Neural cell (in vitro differentiated cells): ENCODE results near the gene TRPM5. TPM values are rescaled to one million over a fixed set of nuclear protein-coding genes. Genes with fewer than 3 reads are reported as not detected.

Experiments used
- H2AFZ ChIP-seq: fragments of 200-600, 300-800 bp; sonication (generic), shearing (Covaris generic); 2 replicates; pipeline ENCODE4 v1.6.0; 2014; ENCODE audit warnings: low read depth, mild to moderate bottlenecking, antibody characterized with exemption, low read length, moderate library complexity
- H3F3A ChIP-seq: fragments of 200-600 bp; shearing (Covaris generic); 2 replicates; pipeline ENCODE4 v1.6.1; 2016; ENCODE audit warnings: mild to moderate bottlenecking, moderate library complexity, mixed read lengths, antibody characterized with exemption, low read length; ENCODE audit not compliant: insufficient read depth, poor library complexity, severe bottlenecking
- H3K27ac ChIP-seq: fragments of 200-600, 300-800 bp; sonication (generic), shearing (Covaris generic); 2 replicates; pipeline ENCODE4 v1.5.1; 2014; ENCODE audit warnings: mild to moderate bottlenecking, low read length, moderate library complexity
- H3K27me3 ChIP-seq: fragments of 300-800, 200-600 bp; sonication (generic), shearing (Covaris generic); 2 replicates; pipeline ENCODE4 v1.6.0; 2014; ENCODE audit warnings: mild to moderate bottlenecking, low read depth, low read length, moderate library complexity; ENCODE audit not compliant: insufficient read depth
- H3K36me3 ChIP-seq: fragments of 300-800, 200-600 bp; sonication (generic), shearing (Covaris generic); 2 replicates; pipeline ENCODE4 v1.5.1; 2014; ENCODE audit warnings: mild to moderate bottlenecking, antibody characterized with exemption, low read length, moderate library complexity; ENCODE audit not compliant: insufficient read depth
- H3K4me2 ChIP-seq: fragments of 300-800, 200-600 bp; sonication (generic), shearing (Covaris generic); 2 replicates; pipeline ENCODE4 v1.6.0; 2014; ENCODE audit warnings: mild to moderate bottlenecking, low read length
- H3K4me3 ChIP-seq: fragments of 300-800, 200-600 bp; sonication (generic), shearing (Covaris generic); 2 replicates; pipeline ENCODE4 v1.5.1; 2014; ENCODE audit warnings: mild to moderate bottlenecking, low read length, moderate library complexity
- H3K79me2 ChIP-seq: fragments of 200-600 bp; shearing (Covaris generic); replicated peaks from 2 replicates; pipeline ENCODE4 v1.6.0; 2014; ENCODE audit warnings: mild to moderate bottlenecking, low read length, moderate library complexity; ENCODE audit not compliant: insufficient read depth
- H3K9ac ChIP-seq: fragments of 300-800, 200-600 bp; sonication (generic), shearing (Covaris generic); 2 replicates; pipeline ENCODE4 v1.6.1; 2016; ENCODE audit warnings: mild to moderate bottlenecking, low read length, mixed read lengths
- H3K9me2 ChIP-seq: fragments of 200-600 bp; shearing (Covaris generic); 2 replicates; pipeline ENCODE4 v1.6.1; 2016; ENCODE audit warnings: mild to moderate bottlenecking, low read length, mixed read lengths; ENCODE audit not compliant: insufficient read depth
- H3K9me3 ChIP-seq: fragments of 200-600, 300-800 bp; sonication (generic), shearing (Covaris generic); 2 replicates; pipeline ENCODE4 v1.6.1; 2016; ENCODE audit warnings: mild to moderate bottlenecking, mixed run types, low read length, moderate library complexity, mixed read lengths
- H4K20me1 ChIP-seq: fragments of 200-600 bp; shearing (Covaris generic); 2 replicates; pipeline ENCODE4 v1.6.1; 2016; ENCODE audit warnings: mild to moderate bottlenecking, mixed run types; ENCODE audit not compliant: insufficient read depth
- EP300 ChIP-seq: fragments of 450-650 bp; conservative IDR thresholded peaks from 2 replicates; pipeline ENCODE4 v1.6.1; 2014; ENCODE audit warnings: antibody characterized with exemption, mild to moderate bottlenecking, moderate library complexity; ENCODE audit not compliant: poor library complexity, severe bottlenecking
- EZH2 ChIP-seq: fragments of 200-600, 300-800 bp; shearing (Covaris generic), sonication (generic); IDR thresholded peaks from 2 replicates; pipeline ENCODE4 v1.6.1; 2014; ENCODE audit warnings: antibody characterized with exemption, low read length, borderline replicate concordance, mild to moderate bottlenecking; ENCODE audit not compliant: insufficient read depth, poor library complexity, severe bottlenecking
- MXI1 ChIP-seq: fragments of 450-650 bp; conservative IDR thresholded peaks from 2 replicates; pipeline ENCODE4 v1.6.1; 2014; ENCODE audit warnings: antibody characterized with exemption, mild to moderate bottlenecking; ENCODE audit not compliant: poor library complexity, severe bottlenecking
- POLR2AphosphoS5 ChIP-seq: IDR thresholded peaks from 2 replicates; pipeline ENCODE4 v1.6.1; 2012
- RAD21 ChIP-seq: fragments of 450-650 bp; conservative IDR thresholded peaks from 2 replicates; pipeline ENCODE4 v1.6.1; 2014; ENCODE audit warnings: antibody characterized with exemption, mild to moderate bottlenecking, moderate library complexity
- SMC3 ChIP-seq: fragments of 450-650 bp; conservative IDR thresholded peaks from 2 replicates; pipeline ENCODE4 v1.6.1; 2014; ENCODE audit warnings: antibody characterized with exemption, mild to moderate bottlenecking, moderate library complexity; ENCODE audit not compliant: poor library complexity
- TAF1 ChIP-seq: IDR thresholded peaks from 2 replicates; pipeline ENCODE4 v1.6.1; 2012; ENCODE audit warnings: low read depth
- polyA plus RNA-seq: library from polyadenylated mRNA; depleted of rRNA; stranded (reverse); fragments of >200 nt; gene quantifications from 2 replicates; pipeline ENCODE4 v1.2.3, GENCODE V29; 2014
- TF ChIP-seq, protein P1 (sequence below): IDR thresholded peaks from 2 replicates; pipeline ENCODE4 v1.6.1; 2012; ENCODE audit warnings: borderline replicate concordance
- TF ChIP-seq, protein P2 (sequence below): fragments of 450-650 bp; IDR thresholded peaks from 2 replicates; pipeline ENCODE4 v1.5.1; 2014; ENCODE audit warnings: antibody characterized with exemption, mild to moderate bottlenecking, moderate library complexity; ENCODE audit not compliant: poor library complexity, severe bottlenecking

TRPM5 gene
- polyA plus RNA-seq, 1 donor from 2014 or later, result not detected

DNA sequence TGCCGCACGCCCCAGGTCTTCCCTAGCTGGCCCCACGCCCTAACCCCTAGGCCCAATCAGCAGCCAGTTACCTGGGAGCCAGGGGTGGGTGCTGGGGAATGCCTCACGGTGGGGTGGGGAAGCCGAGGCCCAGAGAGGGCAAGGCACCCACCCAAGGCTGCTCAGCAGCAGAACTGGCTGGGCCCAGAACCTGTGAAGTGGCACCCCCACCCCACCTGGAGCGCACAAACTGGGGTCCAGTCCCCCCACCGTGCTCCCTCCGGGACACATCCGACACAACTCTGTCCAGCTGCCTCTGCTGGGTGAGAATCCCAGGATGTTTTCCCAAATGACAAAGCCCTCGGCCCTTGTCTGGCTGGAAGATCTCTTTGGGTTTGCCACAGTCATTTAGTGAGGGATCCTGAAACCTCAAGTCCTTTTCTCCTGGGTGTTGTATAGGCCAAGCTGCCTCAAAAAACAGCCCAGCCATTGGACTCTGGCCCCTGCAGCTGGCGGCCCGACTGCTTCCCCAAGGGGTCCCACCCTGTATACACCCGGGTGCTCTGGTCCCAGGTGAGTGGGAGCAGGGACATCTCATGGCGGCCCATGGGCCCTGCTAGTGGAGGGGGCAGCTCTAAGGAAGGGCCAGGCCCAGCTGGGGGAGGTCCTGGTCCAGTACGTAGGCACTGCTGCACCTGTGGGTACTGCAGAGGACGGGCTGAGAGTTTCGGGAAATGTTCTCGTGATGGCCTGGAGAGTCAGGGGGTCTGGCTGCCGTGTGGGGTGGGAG lies 22.9 kb downstream of the TRPM5 start:
- Histone ChIP-seq H3K9me2 (no peaks in the 10 kb centered on the region), H3K9ac (no peak overlapping the region), H2AFZ (no peak overlapping the region), H3K36me3 (no peaks in the 10 kb centered on the region), H3K4me3 (no peak overlapping the region), H3K4me2 (no peak overlapping the region), H3K79me2 (no peaks in the 10 kb centered on the region), H3K27me3 (no peaks in the 10 kb centered on the region), H3K9me3 (no peaks in the 10 kb centered on the region), H4K20me1 (no peaks in the 10 kb centered on the region), H3F3A (no peaks in the 10 kb centered on the region), H3K27ac (no peak overlapping the region)
- no peak for TF ChIP-seq RAD21
- no peak for TF ChIP-seq TAF1
- no peak for TF ChIP-seq MXI1

DNA sequence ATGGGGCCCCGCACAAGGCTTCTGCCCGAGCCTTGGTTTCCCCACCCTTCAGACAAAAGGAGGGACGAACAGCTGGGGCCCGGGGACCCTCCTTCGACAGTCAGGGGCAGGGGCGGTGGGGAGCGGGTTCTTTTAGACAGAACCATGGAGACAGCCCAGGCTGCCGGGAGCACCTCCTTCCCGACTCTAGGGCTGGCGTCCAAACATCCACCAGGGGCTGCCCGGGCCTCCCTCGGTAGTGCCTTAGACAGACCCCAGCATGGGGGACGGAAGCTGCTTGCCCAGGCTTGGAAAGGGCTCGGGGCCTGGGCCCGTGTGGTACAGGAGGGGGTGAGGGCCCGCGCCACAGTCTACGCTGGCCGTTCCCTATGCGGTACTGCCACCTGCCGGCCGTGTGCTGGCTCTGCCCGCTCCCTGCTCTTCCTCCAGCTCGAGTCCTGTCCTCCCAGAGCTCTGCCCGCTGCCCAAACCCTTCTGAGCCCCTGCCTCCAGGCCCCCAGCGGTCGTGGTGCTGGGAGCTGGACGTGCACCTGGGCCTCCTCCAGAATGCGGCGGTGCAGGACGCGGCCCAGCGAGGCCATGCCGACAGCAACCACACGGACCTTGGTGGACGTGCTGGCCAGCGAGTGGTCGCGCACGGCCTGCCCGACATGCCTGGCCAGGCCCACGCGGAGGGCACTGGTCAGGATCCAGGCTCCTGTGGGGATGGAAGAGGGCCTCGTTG lies 23.6 kb downstream of the TRPM5 start:
- no peak overlapping the region for H2AFZ ChIP-seq
- no peak overlapping the region for H3K4me2 ChIP-seq
- no peak overlapping the region for H3K4me3 ChIP-seq
- no peaks in the 10 kb centered on the region for H3K9me2 ChIP-seq
- H3K36me3 ChIP-seq, result no peaks in the 10 kb centered on the region
- no peak overlapping the region for H3K9ac ChIP-seq
- H3K27me3 ChIP-seq, result no peaks in the 10 kb centered on the region
- no peaks in the 10 kb centered on the region for H3F3A ChIP-seq
- TF ChIP-seq, protein P1, sequence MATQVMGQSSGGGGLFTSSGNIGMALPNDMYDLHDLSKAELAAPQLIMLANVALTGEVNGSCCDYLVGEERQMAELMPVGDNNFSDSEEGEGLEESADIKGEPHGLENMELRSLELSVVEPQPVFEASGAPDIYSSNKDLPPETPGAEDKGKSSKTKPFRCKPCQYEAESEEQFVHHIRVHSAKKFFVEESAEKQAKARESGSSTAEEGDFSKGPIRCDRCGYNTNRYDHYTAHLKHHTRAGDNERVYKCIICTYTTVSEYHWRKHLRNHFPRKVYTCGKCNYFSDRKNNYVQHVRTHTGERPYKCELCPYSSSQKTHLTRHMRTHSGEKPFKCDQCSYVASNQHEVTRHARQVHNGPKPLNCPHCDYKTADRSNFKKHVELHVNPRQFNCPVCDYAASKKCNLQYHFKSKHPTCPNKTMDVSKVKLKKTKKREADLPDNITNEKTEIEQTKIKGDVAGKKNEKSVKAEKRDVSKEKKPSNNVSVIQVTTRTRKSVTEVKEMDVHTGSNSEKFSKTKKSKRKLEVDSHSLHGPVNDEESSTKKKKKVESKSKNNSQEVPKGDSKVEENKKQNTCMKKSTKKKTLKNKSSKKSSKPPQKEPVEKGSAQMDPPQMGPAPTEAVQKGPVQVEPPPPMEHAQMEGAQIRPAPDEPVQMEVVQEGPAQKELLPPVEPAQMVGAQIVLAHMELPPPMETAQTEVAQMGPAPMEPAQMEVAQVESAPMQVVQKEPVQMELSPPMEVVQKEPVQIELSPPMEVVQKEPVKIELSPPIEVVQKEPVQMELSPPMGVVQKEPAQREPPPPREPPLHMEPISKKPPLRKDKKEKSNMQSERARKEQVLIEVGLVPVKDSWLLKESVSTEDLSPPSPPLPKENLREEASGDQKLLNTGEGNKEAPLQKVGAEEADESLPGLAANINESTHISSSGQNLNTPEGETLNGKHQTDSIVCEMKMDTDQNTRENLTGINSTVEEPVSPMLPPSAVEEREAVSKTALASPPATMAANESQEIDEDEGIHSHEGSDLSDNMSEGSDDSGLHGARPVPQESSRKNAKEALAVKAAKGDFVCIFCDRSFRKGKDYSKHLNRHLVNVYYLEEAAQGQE, result no peak
- TF ChIP-seq TAF1, result no peak
- TF ChIP-seq, protein P2, sequence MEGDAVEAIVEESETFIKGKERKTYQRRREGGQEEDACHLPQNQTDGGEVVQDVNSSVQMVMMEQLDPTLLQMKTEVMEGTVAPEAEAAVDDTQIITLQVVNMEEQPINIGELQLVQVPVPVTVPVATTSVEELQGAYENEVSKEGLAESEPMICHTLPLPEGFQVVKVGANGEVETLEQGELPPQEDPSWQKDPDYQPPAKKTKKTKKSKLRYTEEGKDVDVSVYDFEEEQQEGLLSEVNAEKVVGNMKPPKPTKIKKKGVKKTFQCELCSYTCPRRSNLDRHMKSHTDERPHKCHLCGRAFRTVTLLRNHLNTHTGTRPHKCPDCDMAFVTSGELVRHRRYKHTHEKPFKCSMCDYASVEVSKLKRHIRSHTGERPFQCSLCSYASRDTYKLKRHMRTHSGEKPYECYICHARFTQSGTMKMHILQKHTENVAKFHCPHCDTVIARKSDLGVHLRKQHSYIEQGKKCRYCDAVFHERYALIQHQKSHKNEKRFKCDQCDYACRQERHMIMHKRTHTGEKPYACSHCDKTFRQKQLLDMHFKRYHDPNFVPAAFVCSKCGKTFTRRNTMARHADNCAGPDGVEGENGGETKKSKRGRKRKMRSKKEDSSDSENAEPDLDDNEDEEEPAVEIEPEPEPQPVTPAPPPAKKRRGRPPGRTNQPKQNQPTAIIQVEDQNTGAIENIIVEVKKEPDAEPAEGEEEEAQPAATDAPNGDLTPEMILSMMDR, result peak; percentile 88
- no peak for TF ChIP-seq EZH2
- no peak for TF ChIP-seq POLR2AphosphoS5
- peak; percentile 78 for TF ChIP-seq SMC3
- TF ChIP-seq MXI1, result no peak
- no peak for TF ChIP-seq EP300
- TF ChIP-seq RAD21, result peak; percentile 77
- no peak overlapping the region for H3K27ac ChIP-seq
- H3K9me3 ChIP-seq, result no peaks in the 10 kb centered on the region
- H4K20me1 ChIP-seq, result no peaks in the 10 kb centered on the region
- no peaks in the 10 kb centered on the region for H3K79me2 ChIP-seq
